IPS DF 19.7 (cell line): ENCODE measurements around the gene CNOT4.
"Not testable (repeated sequence)": the region's sequence is repeated elsewhere in the genome, so short reads cannot be mapped to it uniquely, and the experiment has no call there.

Experiments used
- DNase-seq: peaks from one replicate; pipeline ENCODE4 v3.0.0-alpha.2; 2013; ENCODE audit warnings: low read depth, low spot score

The CNOT4 gene

GRCh38 chr7:135454060-135454459 lies 55.8 kb downstream of the CNOT4 start:
- no peak for DNase-seq

GRCh38 chr7:135449436-135449835 lies 60.5 kb downstream of the CNOT4 start:
- no peak for DNase-seq

GRCh38 chr7:135448753-135449152 lies 61.1 kb downstream of the CNOT4 start:
- no peak for DNase-seq

GRCh38 chr7:135447748-135448147 lies 62.2 kb downstream of the CNOT4 start:
- DNase-seq, result no peak

GRCh38 chr7:135445690-135446089 lies 64.2 kb downstream of the CNOT4 start:
- no peak for DNase-seq

- not testable (repeated sequence) for DNase-seq
Measured at GRCh38 chr7:135445266-135445665, 64.6 kb downstream of the CNOT4 start.

- no peak for DNase-seq
Measured at GRCh38 chr7:135441791-135442190, 68.1 kb downstream of the CNOT4 start.

GRCh38 chr7:135434047-135434446 lies 75.9 kb downstream of the CNOT4 start:
- no peak for DNase-seq

GRCh38 chr7:135430626-135431025 lies 79.3 kb downstream of the CNOT4 start:
- DNase-seq, result no peak

GRCh38 chr7:135428879-135429278 lies 81.0 kb downstream of the CNOT4 start:
- no peak for DNase-seq

- DNase-seq, result no peak
Measured at GRCh38 chr7:135428011-135428410, 81.9 kb downstream of the CNOT4 start.

GRCh38 chr7:135427166-135427565 lies 82.7 kb downstream of the CNOT4 start:
- no peak for DNase-seq

- DNase-seq, result no peak
Measured at GRCh38 chr7:135425036-135425435, 84.9 kb downstream of the CNOT4 start.

GRCh38 chr7:135420786-135421185 lies 89.1 kb downstream of the CNOT4 start:
- DNase-seq, result no peak

- no peak for DNase-seq
Measured at GRCh38 chr7:135416431-135416830, 93.5 kb downstream of the CNOT4 start.

GRCh38 chr7:135414850-135415439 lies 95.0 kb downstream of the CNOT4 start:
- DNase-seq, result peak; percentile 63

- DNase-seq, result no peak
Measured at GRCh38 chr7:135414208-135414607, 95.7 kb downstream of the CNOT4 start.

- DNase-seq, result no peak
Measured at GRCh38 chr7:135411098-135411497, 98.8 kb downstream of the CNOT4 start.

- no peak for DNase-seq
Measured at GRCh38 chr7:135410543-135410942, 99.4 kb downstream of the CNOT4 start.

- DNase-seq, result no peak
Measured at GRCh38 chr7:135409845-135410542, 99.9 kb downstream of the CNOT4 start.

GRCh38 chr7:135407884-135408283 lies 102.0 kb downstream of the CNOT4 start:
- no peak for DNase-seq

GRCh38 chr7:135406918-135407317 lies 103.0 kb downstream of the CNOT4 start:
- DNase-seq, result no peak

- no peak for DNase-seq
Measured at GRCh38 chr7:135405969-135406368, 103.9 kb downstream of the CNOT4 start.

- no peak for DNase-seq
Measured at GRCh38 chr7:135403302-135403701, 106.6 kb downstream of the CNOT4 start.
